GM18499 (cell line): Measurements from ENCODE around the gene GUCY2C.

Source experiments
- ATAC-seq: cut with Tn5 transposase; IDR thresholded peaks from one replicate; pipeline ENCODE4 v1.9.1; 2021; ENCODE audit warnings: moderate number of reproducible peaks; ENCODE audit not compliant: insufficient read depth, unreplicated experiment

GUCY2C gene

GRCh38 chr12:14576896-14577295, 119.5 kb downstream of the GUCY2C start:
- no peak for ATAC-seq

DNA sequence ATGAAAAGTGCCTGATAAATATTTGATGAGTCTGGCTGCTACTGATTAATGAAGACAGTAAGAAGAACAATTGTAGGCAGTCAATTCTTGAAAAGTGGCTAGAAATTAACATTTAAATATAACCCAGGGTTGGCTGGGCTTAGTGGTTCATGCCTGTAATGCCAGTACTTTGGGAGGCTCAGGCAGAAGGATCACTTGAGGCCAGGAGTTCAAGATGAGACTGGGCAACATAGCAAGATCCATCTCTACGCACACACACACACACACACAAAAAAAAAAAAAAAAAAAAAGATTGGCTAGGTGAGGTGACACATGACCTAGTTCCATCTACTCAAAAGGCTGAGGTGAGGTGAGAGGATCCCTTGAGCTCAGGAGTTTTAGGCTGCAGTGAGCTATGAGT, 120.8 kb downstream of the GUCY2C start:
- ATAC-seq: no peak

DNA sequence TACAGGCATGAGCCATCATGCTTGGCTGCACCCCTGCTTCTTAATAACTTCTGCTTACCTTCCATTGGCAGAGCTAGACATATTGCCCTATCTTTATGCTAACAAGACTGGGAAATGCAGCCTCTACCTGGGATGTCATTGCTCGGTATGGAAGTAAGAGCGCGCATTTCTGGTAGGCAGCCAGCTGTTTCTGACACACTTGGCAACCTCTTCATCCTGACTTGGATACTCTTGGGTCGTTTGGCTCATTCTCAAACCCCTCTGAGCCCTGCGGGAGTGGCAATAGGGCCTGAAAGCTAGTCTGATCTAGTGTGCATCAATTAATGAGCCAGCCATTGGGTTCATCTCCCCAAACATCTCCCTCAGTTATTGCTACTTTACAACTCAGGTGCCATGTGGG, 123.3 kb downstream of the GUCY2C start:
- no peak for ATAC-seq

GRCh38 chr12:14572401-14572800, 124.0 kb downstream of the GUCY2C start:
- no peak for ATAC-seq

DNA sequence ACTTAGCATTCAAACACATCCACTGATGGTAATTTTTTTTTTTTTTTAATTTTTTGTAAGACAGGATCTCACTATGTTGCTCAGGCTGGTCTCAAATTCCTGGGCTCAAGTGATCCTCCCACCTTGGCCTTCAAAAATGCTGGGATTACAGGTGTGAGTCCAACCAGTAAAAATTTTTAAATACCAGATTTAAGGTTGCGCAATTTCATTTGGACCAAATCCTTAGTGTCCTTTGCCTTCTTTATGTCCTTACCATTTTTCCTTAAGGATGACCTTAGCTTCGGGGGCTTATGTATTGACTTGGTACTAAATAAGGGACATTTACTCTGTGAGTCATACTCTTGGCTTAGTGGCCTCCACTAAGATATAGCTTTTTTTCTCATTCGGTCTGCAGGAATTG, 124.6 kb downstream of the GUCY2C start:
- ATAC-seq: no peak

GRCh38 chr12:14570231-14570630, 126.2 kb downstream of the GUCY2C start:
- no peak for ATAC-seq

GRCh38 chr12:14567351-14568162, 128.8 kb downstream of the GUCY2C start, which contains the start of gene PLBD1:
Gene PLBD1, minus strand, starts transcription at chr12:14567883. Its CDS starts 187 bp downstream, at chr12:14567696.
- no peak for ATAC-seq

GRCh38 chr12:14564336-14564959, 132.0 kb downstream of the GUCY2C start:
- no peak for ATAC-seq

DNA sequence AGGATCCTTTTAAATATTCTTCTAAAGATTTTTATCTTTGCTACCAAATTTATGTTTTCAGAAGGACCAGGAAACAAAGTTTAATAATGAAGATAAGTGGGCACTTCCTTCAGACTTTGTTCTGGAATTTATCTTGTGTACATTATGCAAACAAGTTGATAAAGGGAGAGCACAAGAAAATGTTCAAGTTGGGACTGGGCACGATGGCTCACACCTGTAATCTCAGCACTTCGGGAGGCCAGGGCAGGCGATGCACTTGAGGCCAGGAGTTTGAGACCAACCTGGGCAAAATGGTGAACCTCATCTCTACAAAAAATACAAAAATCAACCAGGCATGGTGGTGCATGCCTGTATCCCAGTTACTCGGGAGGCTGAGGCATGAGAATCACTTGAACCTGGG, 133.4 kb downstream of the GUCY2C start:
- ATAC-seq: no peak
